NCI-H1105 (cell line): ENCODE data around the gene HERC6.
A peak's percentile ranks its signal among the peaks of the same experiment; 100 is the strongest.
"Not testable (repeated sequence)": the region's sequence is repeated elsewhere in the genome, so short reads cannot be mapped to it uniquely, and the experiment has no call there.

ENCODE experiments used
- DNase-seq: peaks from one replicate; lab custom pipeline; 2025; lab: John Stamatoyannopoulos, UW

HERC6 gene

GRCh38 chr4:88378691-88379559, at the start of gene HERC6:
HERC6 (plus strand) TSS chr4:88378852; CDS start chr4:88378922, 70 bp downstream.
- DNase-seq: peak; percentile 35

- DNase-seq: no peak
Observed at GRCh38 chr4:88333741-88334405, 44.8 kb upstream of the HERC6 start.

- DNase-seq: no peak
Observed at GRCh38 chr4:88335092-88335665, 43.5 kb upstream of the HERC6 start.

- no peak for DNase-seq
Observed at GRCh38 chr4:88341227-88342192, 37.1 kb upstream of the HERC6 start.

- not testable (repeated sequence) for DNase-seq
Observed at GRCh38 chr4:88346902-88347301, 31.8 kb upstream of the HERC6 start.

GRCh38 chr4:88348761-88349160, 29.9 kb upstream of the HERC6 start:
- DNase-seq: not testable (repeated sequence)

- DNase-seq: no peak
Observed at GRCh38 chr4:88350786-88351185, 27.9 kb upstream of the HERC6 start.

- DNase-seq: no peak
Observed at GRCh38 chr4:88352062-88352740, 26.5 kb upstream of the HERC6 start.

GRCh38 chr4:88353324-88353723, 25.3 kb upstream of the HERC6 start:
- no peak for DNase-seq

- no peak for DNase-seq
Observed at GRCh38 chr4:88356771-88357170, 21.9 kb upstream of the HERC6 start.

GRCh38 chr4:88357262-88357661, 21.4 kb upstream of the HERC6 start:
- DNase-seq: no peak

GRCh38 chr4:88359558-88359957, 19.1 kb upstream of the HERC6 start:
- DNase-seq: no peak

- no peak for DNase-seq
Observed at GRCh38 chr4:88360256-88360655, 18.4 kb upstream of the HERC6 start.

GRCh38 chr4:88360791-88361190, 17.9 kb upstream of the HERC6 start:
- no peak for DNase-seq

- DNase-seq: not testable (repeated sequence)
Observed at GRCh38 chr4:88361217-88361773, 17.4 kb upstream of the HERC6 start.

GRCh38 chr4:88366460-88366859, 12.2 kb upstream of the HERC6 start:
- DNase-seq: no peak

- DNase-seq: no peak
Observed at GRCh38 chr4:88367826-88368225, 10.8 kb upstream of the HERC6 start.

- DNase-seq: peak; percentile 14
Observed at GRCh38 chr4:88369180-88369812, 9.4 kb upstream of the HERC6 start.

GRCh38 chr4:88381123-88381522, 2.5 kb downstream of the HERC6 start:
- DNase-seq: no peak

GRCh38 chr4:88382621-88383020, 4.0 kb downstream of the HERC6 start:
- DNase-seq: no peak
